ENCODE data around the gene GIGYF1.

DNA sequence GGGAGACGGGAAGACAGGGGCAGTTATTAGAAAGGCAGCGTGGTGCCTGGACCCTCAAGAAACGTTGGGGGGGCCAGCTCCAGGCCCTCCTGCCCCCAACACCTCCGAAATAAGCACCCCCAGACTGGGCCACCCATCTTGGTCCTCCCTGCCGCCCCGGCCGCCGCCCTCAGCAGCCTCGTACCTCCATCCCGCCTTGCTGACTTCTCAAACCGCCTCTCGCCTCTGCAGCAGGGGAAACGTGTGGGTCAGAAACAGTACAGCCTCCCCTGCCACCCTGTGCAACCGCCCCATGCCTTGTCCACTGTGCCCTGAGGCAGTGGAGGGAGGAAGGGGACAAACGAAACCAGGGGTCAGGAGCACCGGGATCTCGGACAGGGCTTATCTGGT, 7.2 kb downstream of the GIGYF1 start:
- TF ChIP-seq, protein P1, sequence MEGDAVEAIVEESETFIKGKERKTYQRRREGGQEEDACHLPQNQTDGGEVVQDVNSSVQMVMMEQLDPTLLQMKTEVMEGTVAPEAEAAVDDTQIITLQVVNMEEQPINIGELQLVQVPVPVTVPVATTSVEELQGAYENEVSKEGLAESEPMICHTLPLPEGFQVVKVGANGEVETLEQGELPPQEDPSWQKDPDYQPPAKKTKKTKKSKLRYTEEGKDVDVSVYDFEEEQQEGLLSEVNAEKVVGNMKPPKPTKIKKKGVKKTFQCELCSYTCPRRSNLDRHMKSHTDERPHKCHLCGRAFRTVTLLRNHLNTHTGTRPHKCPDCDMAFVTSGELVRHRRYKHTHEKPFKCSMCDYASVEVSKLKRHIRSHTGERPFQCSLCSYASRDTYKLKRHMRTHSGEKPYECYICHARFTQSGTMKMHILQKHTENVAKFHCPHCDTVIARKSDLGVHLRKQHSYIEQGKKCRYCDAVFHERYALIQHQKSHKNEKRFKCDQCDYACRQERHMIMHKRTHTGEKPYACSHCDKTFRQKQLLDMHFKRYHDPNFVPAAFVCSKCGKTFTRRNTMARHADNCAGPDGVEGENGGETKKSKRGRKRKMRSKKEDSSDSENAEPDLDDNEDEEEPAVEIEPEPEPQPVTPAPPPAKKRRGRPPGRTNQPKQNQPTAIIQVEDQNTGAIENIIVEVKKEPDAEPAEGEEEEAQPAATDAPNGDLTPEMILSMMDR (conservative IDR thresholded peaks at IDR 0.05), result no peak
- no peak for TF ChIP-seq ZFX (IDR thresholded peaks at IDR 0.05)

Data from C4-2B (cell line).